WTC11 (cell line): ENCODE data around the gene NPAT. TPM values are rescaled to one million over a fixed set of nuclear protein-coding genes. Genes with fewer than 3 reads are reported as not detected.

Experiments used
- ATAC-seq: fragments of 200-7000 bp; cut with Tn5 transposase; 2 replicates; pipeline ENCODE4 v1.10.0; 2021; ENCODE audit warnings: mild to moderate bottlenecking, moderate library complexity
- CTCF ChIA-PET: fragments of 300-600 bp; sonication (Branson Sonifier 250); formaldehyde crosslinking; loops from one replicate; lab custom pipeline; 2021; ENCODE audit warnings: antibody characterized with exemption; lab: Charles Lee
- POLR2A ChIA-PET: fragments of 350-600 bp; sonication (Branson Sonifier 250); formaldehyde crosslinking; loops from one replicate; lab custom pipeline; 2021; ENCODE audit warnings: antibody characterized with exemption; lab: Charles Lee
- DNase-seq: peaks from one replicate; pipeline ENCODE4 v3.0.0; 2021; ENCODE audit warnings: low spot score
- H3K27ac Mint-ChIP-seq: 2 replicates; pipeline ENCODE4 v1.8.0; 2021; ENCODE audit warnings: mixed read lengths
- H3K27me3 Mint-ChIP-seq: 2 replicates; pipeline ENCODE4 v1.8.0; 2021; ENCODE audit warnings: low read depth, mild to moderate bottlenecking, moderate library complexity, mixed read lengths
- H3K36me3 Mint-ChIP-seq: 2 replicates; pipeline ENCODE4 v1.8.0; 2021; ENCODE audit warnings: mixed read lengths
- H3K4me1 Mint-ChIP-seq: 2 replicates; pipeline ENCODE4 v1.8.0; 2022; ENCODE audit warnings: mixed read lengths
- H3K4me3 Mint-ChIP-seq: 2 replicates; pipeline ENCODE4 v1.8.0; 2021; ENCODE audit warnings: mild to moderate bottlenecking, moderate library complexity, mixed read lengths
- H3K9me3 Mint-ChIP-seq: 2 replicates; pipeline ENCODE4 v1.8.0; 2021; ENCODE audit warnings: mixed read lengths
- AR ChIP-seq: fragments of 250-450 bp; sonication (Bioruptor Pico); IDR thresholded peaks from 2 replicates; pipeline ENCODE4 v1.9.0; 2021; ENCODE audit warnings: mild to moderate bottlenecking
- CREB1 ChIP-seq: sonication (generic); formaldehyde crosslinking; IDR thresholded peaks from 2 replicates; pipeline ENCODE4 v1.8.0; 2023; ENCODE audit warnings: mild to moderate bottlenecking, missing genetic modification reagents
- ETV6 ChIP-seq: sonication (generic); formaldehyde crosslinking; IDR thresholded peaks from 2 replicates; pipeline ENCODE4 v1.8.1; 2022; ENCODE audit warnings: mild to moderate bottlenecking, missing genetic modification reagents
- GTF2I ChIP-seq: fragments of 250-450 bp; sonication (Bioruptor Pico); conservative IDR thresholded peaks from 2 replicates; pipeline ENCODE4 v1.4.0; 2021; ENCODE audit warnings: mild to moderate bottlenecking
- MLX ChIP-seq: sonication (generic); formaldehyde crosslinking; IDR thresholded peaks from 2 replicates; pipeline ENCODE4 v1.8.1; 2023; ENCODE audit warnings: mild to moderate bottlenecking, missing genetic modification reagents, moderate library complexity
- MYBL2 ChIP-seq: sonication (generic); formaldehyde crosslinking; IDR thresholded peaks from 2 replicates; pipeline ENCODE4 v1.8.1; 2023; ENCODE audit warnings: mild to moderate bottlenecking, moderate library complexity, missing genetic modification reagents
- PRRX2 ChIP-seq: fragments of 250-450 bp; sonication (Bioruptor Pico); IDR thresholded peaks from 2 replicates; pipeline ENCODE4 v1.8.0; 2021; ENCODE audit warnings: mild to moderate bottlenecking
- RORB ChIP-seq: fragments of 250-450 bp; sonication (Bioruptor Pico); IDR thresholded peaks from 2 replicates; pipeline ENCODE4 v1.9.0; 2021; ENCODE audit warnings: mild to moderate bottlenecking
- SP1 ChIP-seq: sonication (generic); formaldehyde crosslinking; conservative IDR thresholded peaks from 2 replicates; pipeline ENCODE4 v1.8.1; 2022; ENCODE audit warnings: missing genetic modification reagents
- STAT6 ChIP-seq: sonication (generic); formaldehyde crosslinking; conservative IDR thresholded peaks from 2 replicates; pipeline ENCODE4 v1.8.1; 2023; ENCODE audit warnings: mild to moderate bottlenecking, low read depth, missing genetic modification reagents, moderate library complexity
- TP53 ChIP-seq: sonication (generic); formaldehyde crosslinking; IDR thresholded peaks from 2 replicates; pipeline ENCODE4 v1.8.1; 2023; ENCODE audit warnings: mild to moderate bottlenecking, missing genetic modification reagents
- ZNF317 ChIP-seq: sonication (generic); formaldehyde crosslinking; IDR thresholded peaks from 2 replicates; pipeline ENCODE4 v1.8.1; 2023; ENCODE audit warnings: low read depth, mild to moderate bottlenecking, moderate library complexity, missing genetic modification reagents, borderline replicate concordance
- ZNF671 ChIP-seq: fragments of 250-450 bp; sonication (Bioruptor Pico); IDR thresholded peaks from 2 replicates; pipeline ENCODE4 v1.8.0; 2021; ENCODE audit warnings: mild to moderate bottlenecking
- total RNA-seq: library from RNA; stranded (reverse); gene quantifications from 3 replicates; pipeline ENCODE4 v1.2.3, GENCODE V29; 2021
- TF ChIP-seq, protein P1 (sequence below): sonication (generic); formaldehyde crosslinking; IDR thresholded peaks from 2 replicates; pipeline ENCODE4 v1.8.0; 2022; ENCODE audit warnings: mild to moderate bottlenecking, missing genetic modification reagents
- TF ChIP-seq, protein P2 (sequence below): sonication (generic); formaldehyde crosslinking; IDR thresholded peaks from 2 replicates; pipeline ENCODE4 v1.8.1; 2022; ENCODE audit warnings: mild to moderate bottlenecking, moderate library complexity, missing genetic modification reagents
- TF ChIP-seq, protein P3 (sequence below): fragments of 250-450 bp; sonication (Bioruptor Pico); IDR thresholded peaks from 2 replicates; pipeline ENCODE4 v1.9.0; 2021; ENCODE audit warnings: mild to moderate bottlenecking
- TF ChIP-seq, protein P4 (sequence below): fragments of 200-600 bp; IDR thresholded peaks from 2 replicates; pipeline ENCODE4 v1.8.0; 2022; ENCODE audit warnings: antibody characterized with exemption
- TF ChIP-seq, protein P5 (sequence below): fragments of 250-450 bp; sonication (Bioruptor Pico); conservative IDR thresholded peaks from 2 replicates; pipeline ENCODE4 v1.9.0; 2021; ENCODE audit warnings: mild to moderate bottlenecking

The NPAT gene
- total RNA-seq, 1 experiment from 2014 or later = 17.2 TPM

- CTCF ChIA-PET = no interaction called here
Observed at GRCh38 chr11:108246308-108246707, 23.9 kb upstream of the NPAT start.

DNA sequence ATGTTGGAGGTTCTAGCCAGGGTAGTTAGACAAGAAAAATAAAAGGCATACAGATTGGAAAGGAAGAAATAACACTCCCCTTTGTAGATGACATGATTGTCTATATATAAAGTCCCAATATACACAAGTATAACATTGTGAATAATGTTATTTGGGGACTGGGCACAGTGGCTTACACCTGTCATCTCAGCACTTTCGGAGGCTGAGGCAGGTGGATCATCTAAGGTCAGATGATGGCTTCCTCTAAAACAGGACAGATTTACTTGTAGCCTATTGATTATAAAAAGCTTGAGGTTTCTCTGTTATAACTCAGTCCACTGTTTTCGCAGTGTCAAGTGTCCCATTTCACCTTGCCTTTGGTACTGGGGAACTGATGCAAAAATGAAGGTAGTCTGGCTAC, 20.0 kb upstream of the NPAT start:
- H3K27me3 Mint-ChIP-seq = no peaks in the 10 kb centered on the region
- ATAC-seq = no peak
- CTCF ChIA-PET = no interaction called here

More at GRCh38 chr11:108246308-108246707, 23.9 kb upstream of the NPAT start:
- Mint-ChIP-seq H3K36me3 (peaks cover 34% of the 10 kb centered on the region), H3K27ac (no peak overlapping the region), H3K9me3 (no peaks in the 10 kb centered on the region), H3K4me3 (no peak overlapping the region), H3K27me3 (no peaks in the 10 kb centered on the region), H3K4me1 (no peaks in the 10 kb centered on the region)
- no peak for TF ChIP-seq TP53 (CRISPR knock-in tag)
- no peak for TF ChIP-seq MLX (CRISPR knock-in tag)
- TF ChIP-seq CREB1 (CRISPR knock-in tag) = no peak
- no peak for TF ChIP-seq GTF2I (CRISPR knock-in tag)
- no peak for TF ChIP-seq MYBL2 (CRISPR knock-in tag)
- TF ChIP-seq, protein P1, sequence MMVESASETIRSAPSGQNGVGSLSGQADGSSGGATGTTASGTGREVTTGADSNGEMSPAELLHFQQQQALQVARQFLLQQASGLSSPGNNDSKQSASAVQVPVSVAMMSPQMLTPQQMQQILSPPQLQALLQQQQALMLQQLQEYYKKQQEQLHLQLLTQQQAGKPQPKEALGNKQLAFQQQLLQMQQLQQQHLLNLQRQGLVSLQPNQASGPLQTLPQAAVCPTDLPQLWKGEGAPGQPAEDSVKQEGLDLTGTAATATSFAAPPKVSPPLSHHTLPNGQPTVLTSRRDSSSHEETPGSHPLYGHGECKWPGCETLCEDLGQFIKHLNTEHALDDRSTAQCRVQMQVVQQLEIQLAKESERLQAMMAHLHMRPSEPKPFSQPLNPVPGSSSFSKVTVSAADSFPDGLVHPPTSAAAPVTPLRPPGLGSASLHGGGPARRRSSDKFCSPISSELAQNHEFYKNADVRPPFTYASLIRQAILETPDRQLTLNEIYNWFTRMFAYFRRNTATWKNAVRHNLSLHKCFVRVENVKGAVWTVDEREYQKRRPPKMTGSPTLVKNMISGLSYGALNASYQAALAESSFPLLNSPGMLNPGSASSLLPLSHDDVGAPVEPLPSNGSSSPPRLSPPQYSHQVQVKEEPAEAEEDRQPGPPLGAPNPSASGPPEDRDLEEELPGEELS (CRISPR knock-in tag) = no peak
- TF ChIP-seq SP1 (CRISPR knock-in tag) = no peak
- no peak for TF ChIP-seq RORB (CRISPR knock-in tag)
- TF ChIP-seq STAT6 (CRISPR knock-in tag) = no peak
- no peak for TF ChIP-seq PRRX2
- TF ChIP-seq ZNF317 (CRISPR knock-in tag) = no peak
- TF ChIP-seq, protein P2, sequence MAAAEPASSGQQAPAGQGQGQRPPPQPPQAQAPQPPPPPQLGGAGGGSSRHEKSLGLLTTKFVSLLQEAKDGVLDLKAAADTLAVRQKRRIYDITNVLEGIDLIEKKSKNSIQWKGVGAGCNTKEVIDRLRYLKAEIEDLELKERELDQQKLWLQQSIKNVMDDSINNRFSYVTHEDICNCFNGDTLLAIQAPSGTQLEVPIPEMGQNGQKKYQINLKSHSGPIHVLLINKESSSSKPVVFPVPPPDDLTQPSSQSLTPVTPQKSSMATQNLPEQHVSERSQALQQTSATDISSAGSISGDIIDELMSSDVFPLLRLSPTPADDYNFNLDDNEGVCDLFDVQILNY (CRISPR knock-in tag) = no peak
- TF ChIP-seq ZNF671 (CRISPR knock-in tag) = no peak
- TF ChIP-seq, protein P3, sequence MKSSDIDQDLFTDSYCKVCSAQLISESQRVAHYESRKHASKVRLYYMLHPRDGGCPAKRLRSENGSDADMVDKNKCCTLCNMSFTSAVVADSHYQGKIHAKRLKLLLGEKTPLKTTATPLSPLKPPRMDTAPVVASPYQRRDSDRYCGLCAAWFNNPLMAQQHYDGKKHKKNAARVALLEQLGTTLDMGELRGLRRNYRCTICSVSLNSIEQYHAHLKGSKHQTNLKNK (CRISPR knock-in tag) = no peak
- TF ChIP-seq ETV6 (CRISPR knock-in tag) = no peak
- TF ChIP-seq, protein P4, sequence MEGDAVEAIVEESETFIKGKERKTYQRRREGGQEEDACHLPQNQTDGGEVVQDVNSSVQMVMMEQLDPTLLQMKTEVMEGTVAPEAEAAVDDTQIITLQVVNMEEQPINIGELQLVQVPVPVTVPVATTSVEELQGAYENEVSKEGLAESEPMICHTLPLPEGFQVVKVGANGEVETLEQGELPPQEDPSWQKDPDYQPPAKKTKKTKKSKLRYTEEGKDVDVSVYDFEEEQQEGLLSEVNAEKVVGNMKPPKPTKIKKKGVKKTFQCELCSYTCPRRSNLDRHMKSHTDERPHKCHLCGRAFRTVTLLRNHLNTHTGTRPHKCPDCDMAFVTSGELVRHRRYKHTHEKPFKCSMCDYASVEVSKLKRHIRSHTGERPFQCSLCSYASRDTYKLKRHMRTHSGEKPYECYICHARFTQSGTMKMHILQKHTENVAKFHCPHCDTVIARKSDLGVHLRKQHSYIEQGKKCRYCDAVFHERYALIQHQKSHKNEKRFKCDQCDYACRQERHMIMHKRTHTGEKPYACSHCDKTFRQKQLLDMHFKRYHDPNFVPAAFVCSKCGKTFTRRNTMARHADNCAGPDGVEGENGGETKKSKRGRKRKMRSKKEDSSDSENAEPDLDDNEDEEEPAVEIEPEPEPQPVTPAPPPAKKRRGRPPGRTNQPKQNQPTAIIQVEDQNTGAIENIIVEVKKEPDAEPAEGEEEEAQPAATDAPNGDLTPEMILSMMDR = no peak
- DNase-seq (no peak), ATAC-seq (no peak)
- POLR2A ChIA-PET = no interaction called here

More for the DNA sequence above, 20.0 kb upstream of the NPAT start:
- no peak for DNase-seq
- no peak overlapping the region; the same call in 1 of the 2 replicates for H3K27ac Mint-ChIP-seq
- peaks cover 28% of the 10 kb centered on the region for H3K36me3 Mint-ChIP-seq
- no peak overlapping the region for H3K4me3 Mint-ChIP-seq
- TF ChIP-seq ZNF317 (CRISPR knock-in tag) (no peak), AR (CRISPR knock-in tag) (no peak)
- TF ChIP-seq, protein P5, sequence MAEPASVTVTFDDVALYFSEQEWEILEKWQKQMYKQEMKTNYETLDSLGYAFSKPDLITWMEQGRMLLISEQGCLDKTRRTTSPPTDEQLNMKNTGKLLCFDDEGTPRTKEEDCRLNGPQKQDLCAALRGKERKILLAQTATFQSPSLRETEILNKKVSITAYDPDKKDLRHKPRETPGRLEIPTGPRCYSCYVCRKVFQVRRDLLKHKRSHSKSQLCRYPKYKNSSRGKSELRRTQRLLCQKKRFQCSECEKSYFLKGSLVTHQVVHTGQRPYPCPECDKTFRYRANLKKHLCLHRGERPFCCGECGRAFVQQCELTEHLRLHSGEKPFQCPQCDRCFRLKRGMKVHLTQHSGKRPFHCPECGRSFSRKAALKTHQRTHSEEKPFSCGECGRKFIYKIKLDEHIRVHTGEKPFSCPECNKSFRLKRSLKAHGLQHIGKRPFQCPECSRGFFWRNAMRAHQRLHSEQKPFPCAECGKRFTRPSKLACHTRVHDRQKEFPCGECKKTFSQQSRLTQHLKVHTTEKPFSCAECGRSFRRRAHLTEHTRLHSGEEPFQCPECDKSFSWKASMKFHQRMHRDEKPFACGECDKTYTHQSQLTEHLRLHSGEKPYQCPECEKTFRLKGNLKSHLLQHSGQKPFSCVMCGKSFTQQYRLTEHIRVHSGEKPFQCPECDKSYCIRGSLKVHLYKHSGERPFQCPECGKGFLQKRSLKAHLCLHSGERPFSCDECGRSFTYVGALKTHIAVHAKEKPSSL (CRISPR knock-in tag) = no peak
- H3K9me3 Mint-ChIP-seq = no peaks in the 10 kb centered on the region
- no peaks in the 10 kb centered on the region for H3K4me1 Mint-ChIP-seq
- POLR2A ChIA-PET = no interaction called here
